H1 (cell line): Measurements from ENCODE around the gene ADRA2A.

Experiments used
- EGR1 ChIP-seq: IDR thresholded peaks from 2 replicates; pipeline ENCODE4 v1.6.1; 2011; ENCODE audit warnings: low read depth, low read length, borderline replicate concordance
- FOSL1 ChIP-seq: IDR thresholded peaks from 2 replicates; pipeline ENCODE4 v1.6.1; 2011; ENCODE audit warnings: mild to moderate bottlenecking, low read depth, low read length, moderate library complexity; ENCODE audit not compliant: insufficient read depth
- GABPA ChIP-seq: IDR thresholded peaks from 2 replicates; pipeline ENCODE4 v1.6.1; 2011; ENCODE audit warnings: mild to moderate bottlenecking, low read length, moderate library complexity, borderline replicate concordance; ENCODE audit not compliant: insufficient read depth
- JUND ChIP-seq: IDR thresholded peaks from 2 replicates; pipeline ENCODE4 v1.6.1; 2011; ENCODE audit warnings: mild to moderate bottlenecking, improper control_type of control experiment, low read length
- POLR2A ChIP-seq, 2 experiments: IDR thresholded peaks; 1 replicate in 1 of 2; 2 replicates in 1 of 2; pipeline ENCODE4 v1.6.1; 2011; ENCODE audit warnings: low read depth in 2 of 2, low read length in 2 of 2, mild to moderate bottlenecking in 2 of 2; ENCODE audit errors: control extremely low read depth in 1 of 2
- RFX5 ChIP-seq: IDR thresholded peaks from 2 replicates; pipeline ENCODE4 v1.6.1; 2011; ENCODE audit warnings: low read depth, low read length, improper control_type of control experiment, borderline replicate concordance
- TAF1 ChIP-seq: IDR thresholded peaks from 2 replicates; pipeline ENCODE4 v1.6.1; 2011; ENCODE audit warnings: mild to moderate bottlenecking, low read depth, low read length
- TF ChIP-seq, protein P1 (sequence below), 3 experiments: IDR thresholded peaks; 1 replicate in 2 of 3; 2 replicates in 1 of 3; pipeline versions ENCODE4 v1.5.1 to v1.6.1; 2011; ENCODE audit warnings: low read length in 3 of 3, mild to moderate bottlenecking in 3 of 3, inconsistent platforms in 2 of 3, low read depth in 1 of 3, moderate library complexity in 1 of 3; ENCODE audit not compliant: insufficient read depth in 1 of 3; ENCODE audit errors: control extremely low read depth in 1 of 3
- TF ChIP-seq, protein P2 (sequence below): IDR thresholded peaks from 2 replicates; pipeline ENCODE4 v1.6.1; 2011; ENCODE audit warnings: low read depth, mild to moderate bottlenecking, low read length; ENCODE audit not compliant: insufficient read depth

GRCh38 chr10:111077479-111077784 lies 603 bp downstream of the ADRA2A start:
- no peak for TF ChIP-seq FOSL1
- TF ChIP-seq, protein P1, sequence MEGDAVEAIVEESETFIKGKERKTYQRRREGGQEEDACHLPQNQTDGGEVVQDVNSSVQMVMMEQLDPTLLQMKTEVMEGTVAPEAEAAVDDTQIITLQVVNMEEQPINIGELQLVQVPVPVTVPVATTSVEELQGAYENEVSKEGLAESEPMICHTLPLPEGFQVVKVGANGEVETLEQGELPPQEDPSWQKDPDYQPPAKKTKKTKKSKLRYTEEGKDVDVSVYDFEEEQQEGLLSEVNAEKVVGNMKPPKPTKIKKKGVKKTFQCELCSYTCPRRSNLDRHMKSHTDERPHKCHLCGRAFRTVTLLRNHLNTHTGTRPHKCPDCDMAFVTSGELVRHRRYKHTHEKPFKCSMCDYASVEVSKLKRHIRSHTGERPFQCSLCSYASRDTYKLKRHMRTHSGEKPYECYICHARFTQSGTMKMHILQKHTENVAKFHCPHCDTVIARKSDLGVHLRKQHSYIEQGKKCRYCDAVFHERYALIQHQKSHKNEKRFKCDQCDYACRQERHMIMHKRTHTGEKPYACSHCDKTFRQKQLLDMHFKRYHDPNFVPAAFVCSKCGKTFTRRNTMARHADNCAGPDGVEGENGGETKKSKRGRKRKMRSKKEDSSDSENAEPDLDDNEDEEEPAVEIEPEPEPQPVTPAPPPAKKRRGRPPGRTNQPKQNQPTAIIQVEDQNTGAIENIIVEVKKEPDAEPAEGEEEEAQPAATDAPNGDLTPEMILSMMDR (IDR thresholded peaks at IDR 0.05; ENCODE audit: control extremely low read depth in 1 of 3, insufficient read depth in 1 of 3, low read depth in 1 of 3, low read length in 3 of 3) = no peak
- TF ChIP-seq, protein P2, sequence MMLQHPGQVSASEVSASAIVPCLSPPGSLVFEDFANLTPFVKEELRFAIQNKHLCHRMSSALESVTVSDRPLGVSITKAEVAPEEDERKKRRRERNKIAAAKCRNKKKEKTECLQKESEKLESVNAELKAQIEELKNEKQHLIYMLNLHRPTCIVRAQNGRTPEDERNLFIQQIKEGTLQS = no peak
- TF ChIP-seq EGR1 = no peak
- TF ChIP-seq GABPA = no peak
- TF ChIP-seq JUND = no peak
- TF ChIP-seq TAF1 = no peak
- no peak for TF ChIP-seq RFX5
- TF ChIP-seq POLR2A (IDR thresholded peaks at IDR 0.05; ENCODE audit: control extremely low read depth in 1 of 2, low read depth in 2 of 2, low read length in 2 of 2) = no peak
